Psoas muscle (tissue), 8 donors: ENCODE measurements around the gene ZNRD2. TPM values are rescaled to one million over a fixed set of nuclear protein-coding genes. Genes with fewer than 3 reads are reported as not detected.

Experiments used
- ATAC-seq, 4 donors: fragments of 200-7000 bp; cut with Tn5 transposase; one replicate each; pipeline ENCODE4 v1.9.1; 2020; ENCODE audit warnings: moderate library complexity in 3 of 4, mild to moderate bottlenecking in 2 of 4
- DNase-seq, 2 donors: peaks; one replicate each; pipeline ENCODE4 v3.0.0-alpha.2; 2020
- H3K27ac ChIP-seq: fragments of 200-600 bp; one replicate; pipeline ENCODE4 v1.8.0; 2022
- H3K27me3 ChIP-seq, 3 donors: fragments of 200-600 bp in 1 of 3; one replicate each; pipeline versions ENCODE4 v1.6.1 to v1.8.0; 2013 to 2022; ENCODE audit warnings: low read length in 2 of 3, mild to moderate bottlenecking in 2 of 3, moderate library complexity in 1 of 3; ENCODE audit not compliant: insufficient read depth in 3 of 3
- H3K36me3 ChIP-seq, 2 donors: fragments of 200-600 bp in 1 of 2; one replicate each; pipeline versions ENCODE4 v1.6.1 to v1.8.0; 2013 to 2022; ENCODE audit warnings: low read depth in 1 of 2, mild to moderate bottlenecking in 1 of 2, moderate library complexity in 1 of 2; ENCODE audit not compliant: insufficient read depth in 1 of 2
- H3K4me1 ChIP-seq: fragments of 200-600 bp; one replicate; pipeline ENCODE4 v1.8.0; 2022
- H3K4me3 ChIP-seq: fragments of 200-600 bp; one replicate; pipeline ENCODE4 v1.8.0; 2022; ENCODE audit warnings: mild to moderate bottlenecking
- H3K9me3 ChIP-seq: fragments of 200-600 bp; one replicate; pipeline ENCODE4 v1.8.0; 2022
- CTCF ChIP-seq: fragments of 200-600 bp; IDR thresholded peaks from one replicate; pipeline ENCODE4 v1.8.0; 2022; ENCODE audit warnings: antibody characterized with exemption
- WGBS, 3 donors: extraction: QIAGEN DNeasy Blood & Tissue Kit; methylation state at CpG; one replicate each; pipeline versions ENCODE4 v1.1.6 to v1.1.7; 2013; 5-methylcytosine and 5-hydroxymethylcytosine counted together
- intact Hi-C, 2 donors: fragments of 100-400 bp; cut with DNase I; formaldehyde crosslinking; loops; one replicate each; pipeline versions ENCODE4 v1.11.0 to v1.14.2; 2022
- polyA plus RNA-seq, 3 donors: library from polyadenylated mRNA; stranded (reverse); fragments of 200-250 nt; gene quantifications; one replicate each; pipeline ENCODE4 v1.2.3, GENCODE V29; 2013
- total RNA-seq, 4 donors: library from RNA; stranded (reverse); fragmentation: NEBNext Ultra II Directional in 2 of 4; extraction: Animal tissue kit (Norgen Biotek cat#: 25700) in 2 of 4; gene quantifications; one replicate each; pipeline versions ENCODE4 v1.2.1 to v1.2.4, GENCODE V29; 2021 to 2023
- donor health status: healthy with polysubstance abuse.
- donor health status: DM: no; HTN: no; CAD: no; lungs with moderate emphysema.
- donor health status: Bipolar disorder and iron deficiency.
- donor health status: healthy.
- donor health status: DM: yes; HTN: yes; CAD: no.
- donor health status: DM: no; HTN: no; CAD: no.
- donor health status: DM: no; HTN: no; CAD: no.
- donor health status: DM: yes; HTN: yes; CAD: no.

Gene ZNRD2
- total and polyA plus RNA-seq, 7 donors = 31.6 to 118 (median 43.5) TPM

- Histone ChIP-seq H3K4me3 (peak overlapping the region; percentile 99), H3K4me1 (peaks cover 59% of the 10 kb centered on the region), H3K36me3 (peaks cover 0 to 10% of the 10 kb centered on the region in 2 donors), H3K9me3 (no peaks in the 10 kb centered on the region), H3K27me3 (no peaks in the 10 kb centered on the region), H3K27ac (peak overlapping the region; percentile 98)
- intact Hi-C loops = loop anchor here (2.0 to 5.0 kb wide), 3 partner anchors 19 to 39 kb away; partner anchors contain the start of gene MAP3K11 (in 1 of the 2)
- peak in 1 of 2 donors; percentile 85 for DNase-seq
- WGBS, 3 donors = 17 to 29% (median 22%) methylated on average over 22 of the region's 22 CpGs
- no peak for TF ChIP-seq CTCF
- ATAC-seq = peak in 1 of 4 donors; percentile 15
Observed at GRCh38 chr11:65573391-65574079, 3.3 kb downstream of the ZNRD2 start.

- Histone ChIP-seq H3K27me3 (no peaks in the 10 kb centered on the region), H3K27ac (peak overlapping the region; percentile 98), H3K4me1 (peaks cover 59% of the 10 kb centered on the region), H3K4me3 (peak overlapping the region; percentile 99), H3K9me3 (no peaks in the 10 kb centered on the region), H3K36me3 (peaks cover 0 to 15% of the 10 kb centered on the region in 2 donors)
- WGBS, 3 donors = 3 to 8% (median 3%) methylated on average over 45 to 67 of the region's 67 CpGs
- peak; percentile 95 to 96 for DNase-seq
- intact Hi-C loops = loop anchor here (2.0 to 5.0 kb wide), 3 partner anchors 19 to 38 kb away; partner anchors contain the start of gene MAP3K11 (in 1 of the 2)
- peak; percentile 43 to 46 (median 46) for ATAC-seq
- peak; percentile 92 for TF ChIP-seq CTCF
Observed at GRCh38 chr11:65574109-65574810, 4.0 kb downstream of the ZNRD2 start.

GRCh38 chr11:65574811-65575567 lies 4.7 kb downstream of the ZNRD2 start:
- Histone ChIP-seq H3K4me3 (peak overlapping the region; percentile 99), H3K27ac (peak overlapping the region; percentile 98), H3K36me3 (peaks cover 0 to 22% of the 10 kb centered on the region in 2 donors), H3K27me3 (no peaks in the 10 kb centered on the region), H3K9me3 (no peaks in the 10 kb centered on the region), H3K4me1 (peaks cover 64% of the 10 kb centered on the region)
- 35 to 39% (median 37%) methylated on average over 28 of the region's 28 CpGs for WGBS, 3 donors
- no peak for TF ChIP-seq CTCF
- ATAC-seq (no peak), DNase-seq (no peak)
- intact Hi-C loops = loop anchor here (2.0 to 5.0 kb wide), 3 partner anchors 18 to 37 kb away; partner anchors contain the start of gene MAP3K11 (in 1 of the 2)

GRCh38 chr11:65575568-65576231 lies 5.4 kb downstream of the ZNRD2 start, which contains the start of gene EHBP1L1:
TSS of gene EHBP1L1 (plus strand) at chr11:65576053. CDS start at chr11:65576303, 250 bp downstream.
- TF ChIP-seq CTCF = no peak
- Histone ChIP-seq H3K27ac (peak within 1 kb of the TSS; percentile 98), H3K36me3 (peaks cover 0 to 29% of the 10 kb centered on the region in 2 donors), H3K4me1 (peaks cover 69% of the 10 kb centered on the region), H3K27me3 (no peaks in the 10 kb centered on the region), H3K4me3 (peak within 1 kb of the TSS; percentile 99), H3K9me3 (no peaks in the 10 kb centered on the region)
- DNase-seq = peak; percentile 81 to 88
- WGBS, 3 donors = 1 to 6% (median 1%) methylated on average over 23 to 69 of the region's 69 CpGs
- ATAC-seq = peak; percentile 8 to 24 (median 16)
- intact Hi-C loops = loop anchor here (2.0 kb wide), 2 partner anchors 17 kb away; partner anchors contain the start of gene LTBP3 (in 1 of the 2)
